KMS-11 (cell line): ENCODE measurements around the gene PRPS1.
"Not testable (repeated sequence)": the region's sequence is repeated elsewhere in the genome, so short reads cannot be mapped to it uniquely, and the experiment has no call there.

Experiments used
- H2AFZ ChIP-seq: fragments of 200-600 bp; sonication (generic); 2 replicates; pipeline ENCODE4 v1.6.1; 2016; ENCODE audit warnings: antibody characterized with exemption, mixed run types, low read depth
- H3K27ac ChIP-seq: fragments of 200-600 bp; sonication (generic); 2 replicates; pipeline ENCODE4 v1.6.1; 2016; ENCODE audit warnings: mild to moderate bottlenecking, mixed run types
- H3K27me3 ChIP-seq: fragments of 200-600 bp; sonication (generic); 2 replicates; pipeline ENCODE4 v1.6.1; 2017; ENCODE audit warnings: mild to moderate bottlenecking, low read depth, mixed run types, moderate library complexity; ENCODE audit not compliant: insufficient read depth
- H3K36me3 ChIP-seq: fragments of 200-600 bp; sonication (generic); 2 replicates; pipeline ENCODE4 v1.6.1; 2017; ENCODE audit warnings: mild to moderate bottlenecking, mixed run types; ENCODE audit not compliant: insufficient read depth
- H3K4me1 ChIP-seq: fragments of 200-600 bp; sonication (generic); 2 replicates; pipeline ENCODE4 v1.6.1; 2016; ENCODE audit warnings: mild to moderate bottlenecking, low read depth, mixed run types; ENCODE audit not compliant: poor library complexity, severe bottlenecking
- H3K4me2 ChIP-seq: fragments of 200-600 bp; sonication (generic); 2 replicates; pipeline ENCODE4 v1.7.0; 2016; ENCODE audit warnings: mild to moderate bottlenecking, mixed run types
- H3K4me3 ChIP-seq: fragments of 200-600 bp; sonication (generic); IDR thresholded peaks from 2 replicates; pipeline ENCODE4 v1.6.1; 2017; ENCODE audit warnings: low read depth, low read length, mixed read lengths; ENCODE audit not compliant: insufficient read depth
- H3K79me2 ChIP-seq: fragments of 200-600 bp; sonication (generic); 2 replicates; pipeline ENCODE4 v1.6.1; 2016; ENCODE audit warnings: low read depth, mixed run types; ENCODE audit not compliant: insufficient read depth
- H3K9ac ChIP-seq: fragments of 200-600 bp; sonication (generic); 2 replicates; pipeline ENCODE4 v1.6.1; 2016; ENCODE audit warnings: mild to moderate bottlenecking, mixed run types
- H4K20me1 ChIP-seq: fragments of 200-600 bp; sonication (generic); 2 replicates; pipeline ENCODE4 v1.6.1; 2016; ENCODE audit warnings: mild to moderate bottlenecking, mixed run types; ENCODE audit not compliant: insufficient read depth
- TF ChIP-seq, protein P1 (sequence below): fragments of 200-600 bp; sonication (generic); conservative IDR thresholded peaks from 2 replicates; pipeline ENCODE4 v1.6.1; 2017; ENCODE audit warnings: low read depth, mild to moderate bottlenecking, antibody characterized with exemption, low read length, moderate library complexity, mixed read lengths

PRPS1 gene

DNA sequence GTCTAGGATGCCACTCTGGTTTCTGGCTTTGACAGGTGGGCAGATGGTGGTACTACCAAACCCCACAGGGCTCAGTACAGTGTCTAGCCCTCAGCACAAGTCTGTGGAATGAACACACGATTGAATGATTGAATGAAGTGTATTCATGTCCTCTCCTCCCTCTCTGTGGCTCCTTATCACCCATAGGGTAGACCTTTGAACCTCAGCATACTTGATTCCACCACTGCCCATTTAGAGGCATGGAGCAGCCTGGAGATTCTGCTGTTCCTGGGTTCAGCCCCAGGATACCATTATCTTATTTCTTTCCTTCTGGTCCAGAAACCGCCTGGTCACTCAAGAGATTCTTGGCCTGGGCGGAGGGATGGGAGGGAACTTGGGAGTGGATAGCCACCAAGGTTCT is 53.9 kb downstream of the PRPS1 start:
- Histone ChIP-seq H4K20me1 (no peaks in the 10 kb centered on the region), H3K4me3 (no peak overlapping the region), H3K4me1 (peaks cover 75% of the 10 kb centered on the region), H3K9ac (no peak overlapping the region), H3K4me2 (no peak overlapping the region), H3K79me2 (no peaks in the 10 kb centered on the region), H3K36me3 (no peaks in the 10 kb centered on the region), H3K27ac (no peak overlapping the region), H3K27me3 (no peaks in the 10 kb centered on the region), H2AFZ (no peak overlapping the region)
- TF ChIP-seq, protein P1, sequence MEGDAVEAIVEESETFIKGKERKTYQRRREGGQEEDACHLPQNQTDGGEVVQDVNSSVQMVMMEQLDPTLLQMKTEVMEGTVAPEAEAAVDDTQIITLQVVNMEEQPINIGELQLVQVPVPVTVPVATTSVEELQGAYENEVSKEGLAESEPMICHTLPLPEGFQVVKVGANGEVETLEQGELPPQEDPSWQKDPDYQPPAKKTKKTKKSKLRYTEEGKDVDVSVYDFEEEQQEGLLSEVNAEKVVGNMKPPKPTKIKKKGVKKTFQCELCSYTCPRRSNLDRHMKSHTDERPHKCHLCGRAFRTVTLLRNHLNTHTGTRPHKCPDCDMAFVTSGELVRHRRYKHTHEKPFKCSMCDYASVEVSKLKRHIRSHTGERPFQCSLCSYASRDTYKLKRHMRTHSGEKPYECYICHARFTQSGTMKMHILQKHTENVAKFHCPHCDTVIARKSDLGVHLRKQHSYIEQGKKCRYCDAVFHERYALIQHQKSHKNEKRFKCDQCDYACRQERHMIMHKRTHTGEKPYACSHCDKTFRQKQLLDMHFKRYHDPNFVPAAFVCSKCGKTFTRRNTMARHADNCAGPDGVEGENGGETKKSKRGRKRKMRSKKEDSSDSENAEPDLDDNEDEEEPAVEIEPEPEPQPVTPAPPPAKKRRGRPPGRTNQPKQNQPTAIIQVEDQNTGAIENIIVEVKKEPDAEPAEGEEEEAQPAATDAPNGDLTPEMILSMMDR, result no peak

DNA sequence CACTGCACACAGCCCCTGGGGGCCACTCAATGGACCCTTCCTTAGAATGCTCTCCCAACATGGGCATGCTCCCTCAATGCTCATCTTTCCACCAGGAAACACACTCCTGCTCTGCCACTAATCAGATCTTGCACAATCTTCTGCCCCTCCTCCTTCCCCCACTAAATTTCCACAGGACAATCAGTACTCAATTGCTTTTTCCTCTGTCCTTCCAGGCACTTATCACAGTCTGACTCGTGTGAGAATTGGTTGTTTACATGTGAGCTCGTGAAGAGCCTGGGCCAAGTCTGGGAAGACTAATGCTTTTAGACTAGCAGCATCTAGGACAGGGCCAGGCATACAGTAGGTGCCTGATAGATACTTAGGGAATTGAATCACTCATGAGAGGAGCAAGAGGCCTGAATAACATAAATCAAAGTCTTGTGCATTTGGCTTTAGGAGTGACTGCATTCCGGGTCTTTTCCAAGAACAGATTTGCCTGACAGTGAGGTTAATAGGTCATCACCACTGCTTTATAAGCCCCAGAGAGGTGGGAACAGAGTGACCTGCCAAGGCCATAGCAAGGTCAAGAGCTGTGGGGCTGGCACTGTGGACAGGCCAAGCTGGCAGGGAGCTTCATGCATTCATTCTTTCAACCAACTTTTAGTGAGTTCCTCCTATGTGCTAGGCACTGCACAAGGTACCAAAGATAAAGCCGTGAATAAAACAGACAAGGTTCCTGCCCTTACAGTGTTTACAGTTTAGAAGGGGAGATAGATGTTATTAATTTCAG is 55.0 kb downstream of the PRPS1 start:
- no peak overlapping the region for H2AFZ ChIP-seq
- peak overlapping the region; percentile 8; the same call in 1 of the 2 replicates for H3K4me2 ChIP-seq
- H3K9ac ChIP-seq, result no peak overlapping the region
- H3K27me3 ChIP-seq, result no peaks in the 10 kb centered on the region
- peaks cover 74% of the 10 kb centered on the region for H3K4me1 ChIP-seq
- H4K20me1 ChIP-seq, result no peaks in the 10 kb centered on the region
- TF ChIP-seq, protein P1, result no peak
- no peak overlapping the region for H3K27ac ChIP-seq
- no peaks in the 10 kb centered on the region for H3K79me2 ChIP-seq
- H3K36me3 ChIP-seq, result no peaks in the 10 kb centered on the region
- H3K4me3 ChIP-seq, result no peak overlapping the region

DNA sequence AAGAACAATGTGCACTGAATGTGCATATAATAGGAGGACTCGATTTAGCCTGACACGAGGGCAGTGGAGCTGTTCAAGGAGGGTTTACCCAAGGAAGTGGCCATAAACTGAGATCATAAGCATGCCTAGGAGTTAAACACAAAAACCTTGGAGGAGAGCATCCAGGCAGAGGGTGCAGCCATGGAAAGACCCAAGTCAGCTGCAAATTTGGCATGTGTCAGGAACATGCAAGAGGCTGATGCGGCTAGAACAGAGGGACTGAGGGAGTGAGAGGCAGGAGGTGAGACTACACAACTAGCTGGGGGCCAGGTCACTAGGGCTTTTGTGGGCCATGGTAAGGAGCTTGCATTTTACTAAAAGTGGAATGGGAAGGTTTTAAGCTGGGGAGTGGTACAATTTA is 55.6 kb downstream of the PRPS1 start:
- no peaks in the 10 kb centered on the region for H3K36me3 ChIP-seq
- H4K20me1 ChIP-seq, result no peaks in the 10 kb centered on the region
- H3K4me3 ChIP-seq, result no peak overlapping the region
- H3K9ac ChIP-seq, result no peak overlapping the region
- H2AFZ ChIP-seq, result no peak overlapping the region
- H3K79me2 ChIP-seq, result no peaks in the 10 kb centered on the region
- peaks cover 71% of the 10 kb centered on the region for H3K4me1 ChIP-seq
- TF ChIP-seq, protein P1, result no peak
- no peak overlapping the region for H3K27ac ChIP-seq
- H3K27me3 ChIP-seq, result no peaks in the 10 kb centered on the region
- peak overlapping the region; percentile 8; the same call in 1 of the 2 replicates for H3K4me2 ChIP-seq

DNA sequence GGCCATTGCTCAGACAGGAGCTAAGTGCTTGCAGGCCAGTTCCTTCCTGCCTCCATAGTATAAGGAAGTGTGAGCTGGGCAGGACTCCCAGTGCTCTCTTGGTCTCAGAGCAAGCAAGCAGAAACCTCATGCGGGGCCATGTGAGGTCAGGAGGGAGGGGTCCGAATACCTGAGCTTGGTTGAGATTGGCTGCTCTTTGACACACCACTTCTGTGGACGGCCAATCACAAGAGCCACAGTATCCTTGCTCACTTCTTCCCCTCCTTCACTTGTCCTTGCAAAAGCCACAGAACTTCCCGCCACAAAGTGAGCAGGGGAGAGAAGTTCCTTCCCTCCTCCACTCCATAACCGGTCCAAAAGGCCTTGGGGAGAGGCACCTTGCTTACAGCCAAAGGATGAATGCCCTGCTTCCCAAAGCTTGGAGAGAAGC is 56.7 kb downstream of the PRPS1 start:
- Histone ChIP-seq H2AFZ (no peak overlapping the region; the same call in 1 of the 2 replicates), H3K27me3 (no peaks in the 10 kb centered on the region), H3K79me2 (no peaks in the 10 kb centered on the region), H3K4me3 (no peak overlapping the region), H3K36me3 (no peaks in the 10 kb centered on the region), H3K27ac (peak overlapping the region; percentile 70), H3K9ac (peak overlapping the region; percentile 13; the same call in 1 of the 2 replicates), H4K20me1 (no peaks in the 10 kb centered on the region), H3K4me2 (peak overlapping the region; percentile 64), H3K4me1 (peaks cover 71% of the 10 kb centered on the region)
- TF ChIP-seq, protein P1, result no peak

DNA sequence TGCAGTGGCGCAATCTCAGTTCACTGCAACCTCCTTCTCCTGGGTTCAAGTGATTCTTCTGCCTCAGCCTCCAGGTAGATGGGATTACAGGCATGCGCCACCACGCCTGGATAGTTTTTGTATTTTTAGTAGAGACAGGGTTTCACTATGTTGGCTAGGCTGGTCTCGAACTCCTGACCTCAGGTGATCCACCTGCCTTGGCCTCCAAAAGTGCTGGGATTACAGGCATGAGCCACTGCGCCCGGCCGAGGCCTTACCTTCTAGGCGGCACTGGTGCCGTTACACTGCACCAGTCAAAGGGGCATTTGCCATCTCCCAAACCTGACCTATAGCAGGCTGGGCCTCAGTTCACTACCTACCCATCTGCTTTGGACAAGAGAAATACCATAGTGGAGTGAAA is 57.3 kb downstream of the PRPS1 start:
- not testable (repeated sequence) for H3K36me3 ChIP-seq, H2AFZ ChIP-seq, H4K20me1 ChIP-seq, H3K79me2 ChIP-seq, H3K27me3 ChIP-seq, H3K4me3 ChIP-seq
- peak overlapping the region; percentile 64 for H3K4me2 ChIP-seq
- H3K9ac ChIP-seq, result peak overlapping the region; percentile 13; the same call in 1 of the 2 replicates
- H3K27ac ChIP-seq, result peak overlapping the region; percentile 70
- H3K4me1 ChIP-seq, result peaks cover 70% of the 10 kb centered on the region
